GM12865 (cell line): ENCODE results near the gene CERKL.

Experiments
- DNase-seq: peaks from one replicate; pipeline ENCODE4 v3.0.0; 2010; ENCODE audit warnings: low read depth
- H3K4me3 ChIP-seq: 2 replicates; pipeline ENCODE4 v1.5.1; 2011; ENCODE audit warnings: mild to moderate bottlenecking, low read depth, low read length, control low read depth
- TF ChIP-seq, protein P1 (sequence below): IDR thresholded peaks from 2 replicates; pipeline ENCODE4 v1.5.1; 2011; ENCODE audit warnings: low read length, control low read depth, low read depth, inconsistent platforms; ENCODE audit not compliant: insufficient read depth; ENCODE audit errors: missing control alignments

The CERKL gene

DNA sequence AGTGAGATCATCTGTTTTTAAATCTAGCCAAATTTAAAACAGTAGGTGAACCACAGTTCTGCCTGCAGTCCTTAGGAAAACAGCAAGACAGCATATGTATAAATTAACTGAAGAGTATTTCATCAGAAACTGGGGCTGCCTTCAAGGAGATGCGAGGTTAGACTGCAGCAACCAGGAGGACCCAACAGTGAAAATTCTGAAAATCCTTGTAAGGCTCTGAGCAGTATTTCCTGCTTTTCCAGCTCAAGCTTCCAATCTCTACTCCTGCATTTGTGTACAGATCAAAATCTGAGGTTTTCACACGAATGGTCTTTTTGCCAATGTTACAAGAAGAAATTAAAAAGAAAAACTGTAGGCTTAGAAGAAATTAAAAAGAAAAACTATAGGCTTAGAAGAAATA lies 43.7 kb downstream of the CERKL start:
- no peak overlapping the region for H3K4me3 ChIP-seq
- no peak for DNase-seq
- TF ChIP-seq, protein P1, sequence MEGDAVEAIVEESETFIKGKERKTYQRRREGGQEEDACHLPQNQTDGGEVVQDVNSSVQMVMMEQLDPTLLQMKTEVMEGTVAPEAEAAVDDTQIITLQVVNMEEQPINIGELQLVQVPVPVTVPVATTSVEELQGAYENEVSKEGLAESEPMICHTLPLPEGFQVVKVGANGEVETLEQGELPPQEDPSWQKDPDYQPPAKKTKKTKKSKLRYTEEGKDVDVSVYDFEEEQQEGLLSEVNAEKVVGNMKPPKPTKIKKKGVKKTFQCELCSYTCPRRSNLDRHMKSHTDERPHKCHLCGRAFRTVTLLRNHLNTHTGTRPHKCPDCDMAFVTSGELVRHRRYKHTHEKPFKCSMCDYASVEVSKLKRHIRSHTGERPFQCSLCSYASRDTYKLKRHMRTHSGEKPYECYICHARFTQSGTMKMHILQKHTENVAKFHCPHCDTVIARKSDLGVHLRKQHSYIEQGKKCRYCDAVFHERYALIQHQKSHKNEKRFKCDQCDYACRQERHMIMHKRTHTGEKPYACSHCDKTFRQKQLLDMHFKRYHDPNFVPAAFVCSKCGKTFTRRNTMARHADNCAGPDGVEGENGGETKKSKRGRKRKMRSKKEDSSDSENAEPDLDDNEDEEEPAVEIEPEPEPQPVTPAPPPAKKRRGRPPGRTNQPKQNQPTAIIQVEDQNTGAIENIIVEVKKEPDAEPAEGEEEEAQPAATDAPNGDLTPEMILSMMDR, result no peak

DNA sequence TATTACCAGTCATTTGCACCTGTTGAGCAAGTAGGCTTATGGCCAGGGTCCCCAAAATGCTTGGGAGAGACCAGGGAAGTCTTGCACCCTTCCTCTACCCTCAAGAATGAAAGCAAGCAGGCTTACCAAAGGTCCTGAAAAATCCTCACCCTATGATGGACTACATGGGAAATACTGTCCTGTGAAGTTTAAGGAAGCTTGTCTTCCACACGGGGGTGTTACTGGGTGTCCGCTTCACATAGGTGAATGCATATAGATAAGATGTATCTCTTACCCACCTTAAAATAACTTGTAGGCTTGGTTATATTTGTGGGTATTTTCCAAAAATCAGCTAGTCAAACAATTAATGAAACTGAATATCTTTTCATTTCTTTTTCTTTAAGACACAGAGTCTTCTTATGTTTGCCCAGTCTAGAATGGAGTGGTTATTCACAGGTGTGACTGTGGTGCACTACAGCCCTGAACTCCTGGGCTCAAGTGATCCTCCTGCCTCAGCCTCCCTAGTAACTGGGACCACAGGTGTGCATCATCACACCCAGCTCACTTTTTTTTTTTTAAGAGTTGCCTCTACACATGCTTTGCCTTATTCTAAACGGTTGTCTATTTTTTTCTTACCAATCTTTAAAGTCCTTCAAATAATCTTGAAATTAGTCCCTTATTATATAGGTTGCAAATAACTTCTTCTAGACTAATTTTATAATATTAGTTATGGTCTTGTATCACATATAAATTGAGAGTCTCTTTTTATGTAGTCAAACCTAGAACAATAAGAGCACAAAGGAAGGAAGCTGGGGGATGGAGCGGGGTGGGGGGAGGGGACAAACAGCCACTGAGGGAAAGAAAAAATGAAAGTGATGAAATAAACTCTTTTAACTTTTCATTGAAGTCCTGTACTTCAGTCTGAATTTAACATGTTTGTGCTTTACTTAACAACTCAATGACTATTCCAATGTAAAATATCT lies 49.0 kb downstream of the CERKL start:
- no peak for DNase-seq
- H3K4me3 ChIP-seq, result no peak overlapping the region
- TF ChIP-seq, protein P1, result no peak

DNA sequence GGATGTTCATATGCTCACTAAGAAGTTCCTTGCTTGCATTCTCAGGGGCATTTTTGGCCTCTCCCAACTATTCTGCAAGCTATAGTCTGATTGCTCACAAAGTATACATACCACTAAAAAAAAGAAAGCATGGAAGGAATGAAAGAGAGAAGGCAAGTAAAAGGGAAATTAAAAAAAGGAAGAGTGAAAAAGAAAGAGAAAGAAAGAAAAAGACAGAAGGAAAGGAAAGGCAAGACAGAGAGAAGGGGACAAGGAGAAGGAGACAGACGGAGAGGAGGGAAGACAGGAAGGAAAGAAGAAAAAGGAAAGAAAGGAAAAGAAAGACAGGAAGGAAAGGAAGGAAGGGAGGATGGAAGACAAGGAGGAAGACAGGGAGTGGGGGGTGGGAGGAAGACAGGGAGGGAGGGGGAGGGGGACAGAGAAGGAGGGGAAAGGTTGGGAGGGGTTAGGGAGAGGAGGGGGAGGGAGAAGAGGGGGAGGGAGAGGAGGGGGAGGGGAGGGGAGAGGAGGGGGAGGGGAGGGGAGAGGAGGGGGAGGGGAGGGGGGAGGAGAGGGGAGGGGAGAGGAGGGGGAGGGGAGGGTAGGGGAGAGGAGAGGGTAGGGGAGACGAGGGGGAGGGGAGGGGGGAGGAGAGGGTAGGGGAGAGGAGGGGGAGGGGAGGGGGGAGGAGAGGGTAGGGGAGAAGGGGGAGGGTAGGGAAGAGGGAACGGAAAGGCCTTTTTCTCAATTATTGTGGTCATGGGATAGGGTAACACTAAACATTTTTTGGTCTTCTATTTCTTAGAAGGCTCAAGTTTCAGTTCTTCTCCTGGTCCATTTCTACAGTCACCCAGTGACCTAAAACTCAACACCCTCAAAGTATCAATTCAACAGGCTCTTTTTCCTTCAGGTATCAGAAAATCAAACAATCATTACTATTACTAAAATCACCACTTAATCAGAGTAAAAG lies 50.7 kb downstream of the CERKL start:
- no peak overlapping the region for H3K4me3 ChIP-seq
- no peak for DNase-seq
- TF ChIP-seq, protein P1, result no peak

DNA sequence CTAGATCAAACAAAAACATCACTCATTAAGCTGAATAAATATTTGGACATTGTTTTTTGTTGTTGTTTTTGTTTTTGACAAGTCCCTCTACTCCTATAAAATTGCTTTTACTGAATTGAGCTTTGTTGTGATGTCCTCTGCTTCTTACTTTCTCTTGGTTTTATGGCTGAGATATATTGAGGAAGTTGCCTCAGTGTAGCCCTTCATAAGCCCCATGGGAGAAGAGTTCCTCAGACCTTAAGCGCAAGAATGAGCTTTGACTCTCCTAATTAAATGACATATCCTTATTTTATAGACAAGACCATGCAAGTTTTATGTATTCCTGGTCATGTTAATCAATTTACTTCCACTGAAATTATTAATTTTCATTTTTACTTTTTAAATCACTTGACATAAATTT lies 54.9 kb downstream of the CERKL start:
- DNase-seq, result no peak

DNA sequence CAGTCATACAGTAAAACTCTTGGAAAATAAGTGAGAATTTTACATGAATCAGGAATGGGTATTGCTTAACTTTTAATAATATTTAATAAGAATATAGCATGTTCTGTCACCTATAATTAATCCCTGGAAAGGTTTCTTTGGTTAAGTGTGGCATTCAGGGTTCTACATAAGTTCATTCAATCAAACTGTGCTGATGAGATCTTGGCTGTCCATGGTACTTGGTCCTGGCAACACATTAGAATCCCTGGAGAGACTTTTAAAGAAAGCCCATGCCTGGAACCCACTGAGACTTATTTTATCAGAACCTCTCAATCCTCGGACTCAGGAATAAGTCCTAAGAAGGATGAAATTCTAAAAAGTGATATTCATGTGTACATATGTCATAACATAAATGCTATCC lies 60.3 kb downstream of the CERKL start:
- TF ChIP-seq, protein P1, result no peak
- H3K4me3 ChIP-seq, result no peak overlapping the region
- DNase-seq, result no peak

More for the DNA sequence above, 54.9 kb downstream of the CERKL start:
- TF ChIP-seq, protein P1, result no peak
- no peak overlapping the region for H3K4me3 ChIP-seq

DNA sequence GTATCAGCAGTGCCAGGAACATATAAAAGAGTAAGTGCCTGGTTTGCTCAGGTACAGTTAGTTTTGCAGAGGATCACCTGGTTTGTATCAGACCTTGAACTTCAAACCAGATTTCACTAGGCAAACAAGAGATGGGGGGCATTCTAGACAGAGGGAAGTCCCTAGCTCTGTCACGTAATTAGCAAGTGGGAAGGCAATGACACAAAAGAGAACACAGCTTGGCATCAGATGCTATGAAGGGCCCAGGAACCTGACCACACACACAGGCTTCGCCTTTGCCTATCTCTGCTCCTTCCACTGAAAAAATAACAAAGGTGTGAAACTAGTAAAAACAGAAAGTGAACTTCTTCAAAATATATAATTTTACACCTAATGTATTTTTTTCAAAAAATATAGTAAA lies 62.6 kb downstream of the CERKL start:
- TF ChIP-seq, protein P1, result no peak
- peak; percentile 11 for DNase-seq
- H3K4me3 ChIP-seq, result no peak overlapping the region
